Neural cell (in vitro differentiated cells): ENCODE data around the gene FAM53A. TPM values are rescaled to one million over a fixed set of nuclear protein-coding genes. Genes with fewer than 3 reads are reported as not detected.
A peak's percentile ranks its signal among the peaks of the same experiment; 100 is the strongest.

Experiments
- H2AFZ ChIP-seq: fragments of 200-600, 300-800 bp; sonication (generic), shearing (Covaris generic); 2 replicates; pipeline ENCODE4 v1.6.0; 2014; ENCODE audit warnings: low read depth, mild to moderate bottlenecking, antibody characterized with exemption, low read length, moderate library complexity
- H3F3A ChIP-seq: fragments of 200-600 bp; shearing (Covaris generic); 2 replicates; pipeline ENCODE4 v1.6.1; 2016; ENCODE audit warnings: mild to moderate bottlenecking, moderate library complexity, mixed read lengths, antibody characterized with exemption, low read length; ENCODE audit not compliant: insufficient read depth, poor library complexity, severe bottlenecking
- H3K27ac ChIP-seq: fragments of 200-600, 300-800 bp; sonication (generic), shearing (Covaris generic); 2 replicates; pipeline ENCODE4 v1.5.1; 2014; ENCODE audit warnings: mild to moderate bottlenecking, low read length, moderate library complexity
- H3K27me3 ChIP-seq: fragments of 300-800, 200-600 bp; sonication (generic), shearing (Covaris generic); 2 replicates; pipeline ENCODE4 v1.6.0; 2014; ENCODE audit warnings: mild to moderate bottlenecking, low read depth, low read length, moderate library complexity; ENCODE audit not compliant: insufficient read depth
- H3K36me3 ChIP-seq: fragments of 300-800, 200-600 bp; sonication (generic), shearing (Covaris generic); 2 replicates; pipeline ENCODE4 v1.5.1; 2014; ENCODE audit warnings: mild to moderate bottlenecking, antibody characterized with exemption, low read length, moderate library complexity; ENCODE audit not compliant: insufficient read depth
- H3K4me2 ChIP-seq: fragments of 300-800, 200-600 bp; sonication (generic), shearing (Covaris generic); 2 replicates; pipeline ENCODE4 v1.6.0; 2014; ENCODE audit warnings: mild to moderate bottlenecking, low read length
- H3K4me3 ChIP-seq: fragments of 300-800, 200-600 bp; sonication (generic), shearing (Covaris generic); 2 replicates; pipeline ENCODE4 v1.5.1; 2014; ENCODE audit warnings: mild to moderate bottlenecking, low read length, moderate library complexity
- H3K79me2 ChIP-seq: fragments of 200-600 bp; shearing (Covaris generic); replicated peaks from 2 replicates; pipeline ENCODE4 v1.6.0; 2014; ENCODE audit warnings: mild to moderate bottlenecking, low read length, moderate library complexity; ENCODE audit not compliant: insufficient read depth
- H3K9ac ChIP-seq: fragments of 300-800, 200-600 bp; sonication (generic), shearing (Covaris generic); 2 replicates; pipeline ENCODE4 v1.6.1; 2016; ENCODE audit warnings: mild to moderate bottlenecking, low read length, mixed read lengths
- H3K9me2 ChIP-seq: fragments of 200-600 bp; shearing (Covaris generic); 2 replicates; pipeline ENCODE4 v1.6.1; 2016; ENCODE audit warnings: mild to moderate bottlenecking, low read length, mixed read lengths; ENCODE audit not compliant: insufficient read depth
- H3K9me3 ChIP-seq: fragments of 200-600, 300-800 bp; sonication (generic), shearing (Covaris generic); 2 replicates; pipeline ENCODE4 v1.6.1; 2016; ENCODE audit warnings: mild to moderate bottlenecking, mixed run types, low read length, moderate library complexity, mixed read lengths
- H4K20me1 ChIP-seq: fragments of 200-600 bp; shearing (Covaris generic); 2 replicates; pipeline ENCODE4 v1.6.1; 2016; ENCODE audit warnings: mild to moderate bottlenecking, mixed run types; ENCODE audit not compliant: insufficient read depth
- CTCF ChIP-seq: fragments of 450-650 bp; IDR thresholded peaks from 2 replicates; pipeline ENCODE4 v1.5.1; 2014; ENCODE audit warnings: antibody characterized with exemption, mild to moderate bottlenecking, moderate library complexity; ENCODE audit not compliant: poor library complexity, severe bottlenecking
- EP300 ChIP-seq: fragments of 450-650 bp; conservative IDR thresholded peaks from 2 replicates; pipeline ENCODE4 v1.6.1; 2014; ENCODE audit warnings: antibody characterized with exemption, mild to moderate bottlenecking, moderate library complexity; ENCODE audit not compliant: poor library complexity, severe bottlenecking
- EZH2 ChIP-seq: fragments of 200-600, 300-800 bp; shearing (Covaris generic), sonication (generic); IDR thresholded peaks from 2 replicates; pipeline ENCODE4 v1.6.1; 2014; ENCODE audit warnings: antibody characterized with exemption, low read length, borderline replicate concordance, mild to moderate bottlenecking; ENCODE audit not compliant: insufficient read depth, poor library complexity, severe bottlenecking
- MXI1 ChIP-seq: fragments of 450-650 bp; conservative IDR thresholded peaks from 2 replicates; pipeline ENCODE4 v1.6.1; 2014; ENCODE audit warnings: antibody characterized with exemption, mild to moderate bottlenecking; ENCODE audit not compliant: poor library complexity, severe bottlenecking
- POLR2AphosphoS5 ChIP-seq: IDR thresholded peaks from 2 replicates; pipeline ENCODE4 v1.6.1; 2012
- RAD21 ChIP-seq: fragments of 450-650 bp; conservative IDR thresholded peaks from 2 replicates; pipeline ENCODE4 v1.6.1; 2014; ENCODE audit warnings: antibody characterized with exemption, mild to moderate bottlenecking, moderate library complexity
- REST ChIP-seq: IDR thresholded peaks from 2 replicates; pipeline ENCODE4 v1.6.1; 2012; ENCODE audit warnings: borderline replicate concordance
- SMC3 ChIP-seq: fragments of 450-650 bp; conservative IDR thresholded peaks from 2 replicates; pipeline ENCODE4 v1.6.1; 2014; ENCODE audit warnings: antibody characterized with exemption, mild to moderate bottlenecking, moderate library complexity; ENCODE audit not compliant: poor library complexity
- TAF1 ChIP-seq: IDR thresholded peaks from 2 replicates; pipeline ENCODE4 v1.6.1; 2012; ENCODE audit warnings: low read depth
- polyA plus RNA-seq: library from polyadenylated mRNA; depleted of rRNA; stranded (reverse); fragments of >200 nt; gene quantifications from 2 replicates; pipeline ENCODE4 v1.2.3, GENCODE V29; 2014

The FAM53A gene
- polyA plus RNA-seq, 1 donor from 2014 or later: not detected

DNA sequence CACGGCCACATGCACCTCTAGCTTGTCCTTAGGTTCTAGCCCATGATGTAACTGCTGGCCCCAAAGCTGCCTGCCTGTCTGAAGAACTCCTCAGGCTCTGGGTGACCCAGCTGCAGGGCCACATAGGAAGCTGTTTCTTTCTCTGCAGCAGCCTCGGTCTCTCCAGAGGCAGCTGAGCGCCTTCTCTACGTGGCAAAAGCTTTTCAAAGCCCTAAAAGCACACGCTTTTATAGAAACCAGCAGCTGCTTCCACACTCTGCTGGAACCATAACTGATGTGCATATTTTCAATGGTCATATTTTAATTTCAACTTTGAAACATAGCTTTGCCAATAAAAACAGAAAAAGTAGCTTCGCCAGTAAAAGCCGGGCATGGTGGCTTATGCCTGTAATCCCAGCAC is 37.4 kb downstream of the FAM53A start:
- Histone ChIP-seq H4K20me1 (no peaks in the 10 kb centered on the region), H3K4me2 (no peak overlapping the region), H3K27me3 (no peaks in the 10 kb centered on the region), H3K9me3 (no peaks in the 10 kb centered on the region), H3F3A (no peaks in the 10 kb centered on the region), H2AFZ (no peak overlapping the region), H3K79me2 (no peaks in the 10 kb centered on the region), H3K4me3 (no peak overlapping the region), H3K9me2 (no peaks in the 10 kb centered on the region), H3K36me3 (no peaks in the 10 kb centered on the region), H3K9ac (no peak overlapping the region), H3K27ac (no peak overlapping the region)
- no peak for TF ChIP-seq TAF1
- TF ChIP-seq SMC3: no peak
- TF ChIP-seq POLR2AphosphoS5: no peak
- TF ChIP-seq MXI1: no peak
- TF ChIP-seq REST: no peak

DNA sequence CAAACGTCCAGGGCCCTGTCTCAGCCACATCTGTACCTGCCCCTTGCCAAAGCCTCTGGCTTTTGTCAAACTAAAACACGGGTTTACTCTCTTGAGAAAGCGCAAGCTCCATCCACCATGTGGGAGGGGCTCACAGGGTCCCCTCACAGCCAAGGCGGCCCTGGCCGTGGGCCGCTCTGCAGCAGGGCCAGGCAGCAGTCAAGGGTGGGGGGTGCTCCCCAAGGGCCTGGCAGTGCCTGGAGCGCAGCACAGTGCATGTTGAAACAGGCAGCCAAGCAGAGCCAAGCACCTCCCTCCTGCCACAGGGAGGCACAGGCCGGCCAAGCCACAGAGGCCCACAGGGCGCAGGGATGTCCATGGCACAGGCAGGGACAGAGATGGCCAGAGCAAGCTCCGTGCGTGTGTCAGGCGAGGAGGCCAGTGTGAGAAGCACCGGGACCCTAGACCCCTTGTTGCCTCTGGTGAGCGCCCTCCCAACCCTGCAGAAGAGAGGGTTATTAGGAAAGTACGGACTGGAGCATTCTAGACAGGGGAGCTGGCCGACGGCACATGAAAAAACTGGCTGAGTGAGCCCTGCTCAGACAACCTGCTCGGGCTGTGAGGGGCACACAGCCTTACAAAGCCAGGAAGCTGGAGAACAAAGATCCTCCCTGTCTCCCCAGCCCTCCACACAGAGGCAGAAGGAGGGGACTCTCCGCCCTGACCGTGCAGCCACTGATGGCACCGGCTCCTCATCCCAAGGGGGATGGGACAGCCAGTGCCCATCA is 39.0 kb downstream of the FAM53A start:
- Histone ChIP-seq H3K4me3 (peak overlapping the region; percentile 37), H3K36me3 (no peaks in the 10 kb centered on the region), H2AFZ (no peak overlapping the region), H3K27ac (no peak overlapping the region), H3K9me3 (no peaks in the 10 kb centered on the region), H3K9me2 (no peaks in the 10 kb centered on the region), H3K4me2 (no peak overlapping the region), H3K79me2 (no peaks in the 10 kb centered on the region), H3F3A (no peaks in the 10 kb centered on the region), H4K20me1 (no peaks in the 10 kb centered on the region), H3K9ac (peak overlapping the region; percentile 20), H3K27me3 (no peaks in the 10 kb centered on the region)
- no peak for TF ChIP-seq MXI1
- TF ChIP-seq CTCF: no peak
- TF ChIP-seq EZH2: no peak
- TF ChIP-seq POLR2AphosphoS5: no peak
- TF ChIP-seq SMC3: no peak
- TF ChIP-seq TAF1: no peak
- no peak for TF ChIP-seq RAD21
- TF ChIP-seq REST: no peak
- no peak for TF ChIP-seq EP300
